Mesodermal cell (in vitro differentiated cells): ENCODE data around the gene CD300C.

Experiments used
- H3K27ac ChIP-seq: 2 replicates; pipeline ENCODE4 v1.7.0; 2013; ENCODE audit warnings: mild to moderate bottlenecking, low read depth, low read length, moderate library complexity; ENCODE audit not compliant: severe bottlenecking
- H3K36me3 ChIP-seq: 2 replicates; pipeline ENCODE4 v1.7.1; 2013; ENCODE audit warnings: mild to moderate bottlenecking, low read length, moderate library complexity; ENCODE audit not compliant: control insufficient read depth, insufficient read depth
- H3K4me1 ChIP-seq: one replicate; pipeline ENCODE4 v1.7.1; 2013; ENCODE audit warnings: mild to moderate bottlenecking, low read length; ENCODE audit not compliant: insufficient read depth, control insufficient read depth, poor library complexity, severe bottlenecking
- H3K4me3 ChIP-seq: 2 replicates; pipeline ENCODE4 v1.7.0; 2013; ENCODE audit warnings: low read length, control low read depth, mild to moderate bottlenecking; ENCODE audit not compliant: insufficient read depth, poor library complexity, severe bottlenecking; ENCODE audit errors: extremely low read depth
- H3K9me3 ChIP-seq: 2 replicates; pipeline ENCODE4 v1.7.1; 2013; ENCODE audit warnings: mild to moderate bottlenecking, low read length, moderate library complexity; ENCODE audit not compliant: control insufficient read depth
- WGBS, 2 experiments: methylation state at CpG; one replicate each; pipeline ENCODE4 v1.1.5; 2013; ENCODE audit warnings: missing lambda C conversion rate in 2 of 2; ENCODE audit not compliant: insufficient coverage in 2 of 2; 5-methylcytosine and 5-hydroxymethylcytosine counted together

Gene CD300C

DNA sequence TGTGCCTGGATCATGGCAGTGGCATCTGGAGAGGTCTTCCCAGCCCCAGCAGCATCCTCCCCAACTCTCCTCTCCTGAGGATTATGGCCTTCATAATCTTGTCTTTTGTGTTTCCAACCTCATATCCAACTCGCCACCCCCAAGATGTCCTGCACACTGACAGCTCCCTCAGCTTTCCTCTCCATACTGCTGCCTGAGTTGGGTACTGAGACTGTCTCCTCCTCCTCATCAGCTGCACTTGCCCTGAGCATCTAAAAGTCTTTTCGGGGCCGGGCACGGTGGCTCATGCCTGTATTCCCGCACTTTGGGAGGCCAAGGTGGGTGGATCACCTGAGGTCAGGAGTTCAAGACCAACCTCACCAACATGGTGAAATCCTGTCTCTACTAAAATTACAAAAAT is 16.7 kb downstream of the CD300C start:
- H3K4me1 ChIP-seq, result no peaks in the 10 kb centered on the region
- no peaks in the 10 kb centered on the region for H3K36me3 ChIP-seq
- H3K4me3 ChIP-seq, result no peak overlapping the region
- 87 to 88% methylated on average over 3 to 5 of the region's 5 CpGs for WGBS, 2 experiments
- H3K27ac ChIP-seq, result no peak overlapping the region
- H3K9me3 ChIP-seq, result no peaks in the 10 kb centered on the region

DNA sequence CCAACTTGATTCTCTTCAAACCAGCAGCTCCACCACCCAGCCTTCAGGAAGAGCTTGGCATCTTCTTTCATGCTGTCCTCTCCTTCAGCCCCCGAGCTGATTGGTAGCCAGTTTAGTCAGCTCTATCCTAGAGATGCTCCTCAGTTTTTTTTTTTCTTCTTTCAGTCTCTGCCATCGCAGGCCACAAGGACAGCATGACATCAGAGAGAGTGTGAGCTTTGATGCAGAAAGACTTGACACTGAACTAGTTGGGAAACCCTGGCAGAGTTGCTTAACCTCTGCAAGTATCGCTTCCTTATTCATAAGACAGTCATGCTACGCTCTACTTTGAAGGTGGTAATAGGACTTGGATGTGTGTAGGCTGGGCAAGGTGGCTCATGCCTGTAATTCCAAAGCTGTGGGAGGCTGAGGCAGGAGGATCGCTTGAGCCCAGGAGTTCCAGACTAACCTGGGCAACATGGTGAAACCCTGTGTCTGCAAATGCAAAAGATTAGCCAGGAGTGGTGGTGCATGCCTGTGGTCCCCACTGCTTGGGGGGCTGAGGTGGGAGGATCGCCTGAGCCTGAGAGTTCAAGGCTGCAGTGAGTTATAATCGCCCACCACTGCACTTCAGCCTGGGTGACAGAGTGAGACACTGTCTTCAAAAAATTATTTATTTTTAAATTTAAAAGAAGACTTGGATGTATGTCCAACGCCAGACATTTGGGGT is 17.3 kb downstream of the CD300C start:
- Histone ChIP-seq H3K4me1 (no peaks in the 10 kb centered on the region), H3K27ac (no peak overlapping the region), H3K36me3 (no peaks in the 10 kb centered on the region), H3K9me3 (no peaks in the 10 kb centered on the region), H3K4me3 (no peak overlapping the region)
- 80 to 88% methylated on average over 3 to 6 of the region's 8 CpGs for WGBS, 2 experiments

DNA sequence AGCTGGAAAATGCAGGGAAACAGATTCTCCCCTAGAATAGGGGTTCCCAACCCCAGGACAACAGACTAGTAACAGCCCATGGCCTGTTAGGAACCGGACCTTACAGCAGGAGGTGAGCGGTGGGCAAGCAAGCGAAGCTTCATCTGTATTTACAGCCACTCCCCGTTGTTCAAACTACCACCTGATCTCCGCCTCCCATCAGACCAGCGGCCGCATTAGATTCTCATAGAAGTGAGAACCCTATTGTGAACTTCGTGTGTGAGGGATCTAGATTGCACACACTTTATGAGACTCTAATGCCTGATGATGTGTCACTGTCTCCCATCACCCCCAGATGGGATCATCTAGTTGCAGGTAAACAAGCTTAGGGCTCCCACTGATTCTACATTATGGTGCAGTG is 18.2 kb downstream of the CD300C start:
- Histone ChIP-seq H3K27ac (no peak overlapping the region), H3K9me3 (no peaks in the 10 kb centered on the region), H3K4me3 (no peak overlapping the region), H3K36me3 (no peaks in the 10 kb centered on the region), H3K4me1 (no peaks in the 10 kb centered on the region)
- WGBS, 2 experiments, result 89 to 93% methylated on average over 3 to 6 of the region's 8 CpGs

DNA sequence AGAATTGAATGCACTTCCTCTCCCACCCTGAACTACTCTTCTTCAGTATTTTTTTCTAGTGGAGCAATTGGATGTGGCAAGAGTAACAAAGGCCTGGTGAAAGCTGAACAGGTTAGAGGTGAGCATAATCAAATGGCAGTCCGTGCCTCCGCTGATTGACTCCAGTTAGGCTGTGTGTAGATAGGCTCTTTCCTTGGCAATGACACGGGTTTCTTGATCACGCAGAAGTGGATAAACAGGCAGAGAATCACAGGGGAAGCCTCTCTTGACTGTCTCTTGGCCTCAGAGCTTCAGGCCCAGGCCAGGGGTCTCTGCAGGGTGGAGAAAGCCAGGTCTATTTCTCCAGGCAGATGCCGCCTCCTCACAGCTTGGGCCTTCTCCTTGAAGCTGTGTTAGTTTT is 18.8 kb downstream of the CD300C start:
- 88 to 92% methylated on average over 4 to 5 of the region's 5 CpGs for WGBS, 2 experiments
- Histone ChIP-seq H3K36me3 (no peaks in the 10 kb centered on the region), H3K27ac (no peak overlapping the region), H3K4me1 (no peaks in the 10 kb centered on the region), H3K9me3 (no peaks in the 10 kb centered on the region), H3K4me3 (no peak overlapping the region)

DNA sequence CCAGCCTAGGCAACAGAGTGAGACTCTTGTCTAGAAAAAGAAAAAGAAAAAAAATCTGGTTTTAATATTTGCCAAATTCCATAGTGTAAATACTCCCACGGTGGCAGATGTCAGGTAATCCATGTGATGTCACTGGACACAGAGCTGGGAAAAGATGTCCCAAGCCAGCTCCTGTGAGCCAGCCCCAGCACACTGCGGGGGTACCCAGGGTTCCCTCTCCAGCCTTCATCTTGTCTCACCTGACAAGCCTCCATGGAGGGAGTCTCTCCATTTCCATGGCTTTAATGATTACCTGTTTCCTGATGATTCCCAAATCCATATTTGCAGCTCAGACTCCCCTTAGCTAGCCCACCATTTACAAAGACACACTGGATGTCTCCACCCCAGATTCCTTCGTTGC is 19.2 kb downstream of the CD300C start:
- Histone ChIP-seq H3K9me3 (no peaks in the 10 kb centered on the region), H3K36me3 (no peaks in the 10 kb centered on the region), H3K4me3 (no peak overlapping the region), H3K27ac (no peak overlapping the region), H3K4me1 (no peaks in the 10 kb centered on the region)
- 77 to 79% methylated on average over 2 of the region's 3 CpGs for WGBS, 2 experiments

DNA sequence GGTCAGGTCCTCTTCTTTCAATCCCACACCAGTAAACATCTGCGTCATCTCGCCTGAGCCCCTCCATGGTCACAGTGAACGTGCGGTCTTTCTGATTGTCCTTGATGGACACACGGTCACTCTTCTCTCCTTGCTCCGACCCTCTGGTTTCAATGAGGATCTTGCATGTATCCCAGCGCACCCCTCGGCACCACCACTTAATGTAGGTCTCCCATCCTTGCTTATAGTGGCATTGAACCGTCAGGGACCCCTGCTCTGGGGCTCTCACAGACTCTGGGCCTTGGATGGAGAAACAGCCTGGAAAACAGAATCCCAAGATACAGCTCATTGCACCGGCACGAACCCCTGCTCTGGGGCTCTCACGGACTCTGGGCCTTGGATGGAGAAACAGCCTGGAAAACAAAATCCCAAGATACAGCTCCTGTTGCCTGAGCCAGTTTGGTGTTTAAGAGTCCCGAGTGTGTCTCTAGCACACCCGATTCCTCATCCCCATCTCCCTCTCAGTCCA is 20.1 kb downstream of the CD300C start:
- Histone ChIP-seq H3K27ac (no peak overlapping the region), H3K36me3 (no peaks in the 10 kb centered on the region), H3K9me3 (no peaks in the 10 kb centered on the region), H3K4me3 (no peak overlapping the region), H3K4me1 (no peaks in the 10 kb centered on the region)
- WGBS, 2 experiments, result 87 to 91% methylated on average over 12 to 14 of the region's 14 CpGs

DNA sequence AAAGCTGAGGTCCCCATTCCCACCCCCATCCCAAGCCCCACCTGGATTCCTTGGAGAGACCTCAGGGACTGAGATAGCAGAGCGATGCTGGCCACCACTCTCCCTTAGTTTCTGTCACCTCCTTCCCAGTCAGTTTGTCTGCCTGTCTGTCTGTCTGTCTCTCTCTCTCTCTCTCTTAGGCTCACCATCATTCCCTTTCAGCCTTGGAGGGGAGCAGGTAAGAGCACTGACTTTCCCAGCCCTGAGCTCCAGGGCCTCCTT is 20.5 kb downstream of the CD300C start:
- WGBS, 2 experiments, result no CpG with 5 or more reads among the region's 1 CpG
- Histone ChIP-seq H3K4me1 (no peaks in the 10 kb centered on the region), H3K9me3 (no peaks in the 10 kb centered on the region), H3K4me3 (no peak overlapping the region), H3K27ac (no peak overlapping the region), H3K36me3 (no peaks in the 10 kb centered on the region)

DNA sequence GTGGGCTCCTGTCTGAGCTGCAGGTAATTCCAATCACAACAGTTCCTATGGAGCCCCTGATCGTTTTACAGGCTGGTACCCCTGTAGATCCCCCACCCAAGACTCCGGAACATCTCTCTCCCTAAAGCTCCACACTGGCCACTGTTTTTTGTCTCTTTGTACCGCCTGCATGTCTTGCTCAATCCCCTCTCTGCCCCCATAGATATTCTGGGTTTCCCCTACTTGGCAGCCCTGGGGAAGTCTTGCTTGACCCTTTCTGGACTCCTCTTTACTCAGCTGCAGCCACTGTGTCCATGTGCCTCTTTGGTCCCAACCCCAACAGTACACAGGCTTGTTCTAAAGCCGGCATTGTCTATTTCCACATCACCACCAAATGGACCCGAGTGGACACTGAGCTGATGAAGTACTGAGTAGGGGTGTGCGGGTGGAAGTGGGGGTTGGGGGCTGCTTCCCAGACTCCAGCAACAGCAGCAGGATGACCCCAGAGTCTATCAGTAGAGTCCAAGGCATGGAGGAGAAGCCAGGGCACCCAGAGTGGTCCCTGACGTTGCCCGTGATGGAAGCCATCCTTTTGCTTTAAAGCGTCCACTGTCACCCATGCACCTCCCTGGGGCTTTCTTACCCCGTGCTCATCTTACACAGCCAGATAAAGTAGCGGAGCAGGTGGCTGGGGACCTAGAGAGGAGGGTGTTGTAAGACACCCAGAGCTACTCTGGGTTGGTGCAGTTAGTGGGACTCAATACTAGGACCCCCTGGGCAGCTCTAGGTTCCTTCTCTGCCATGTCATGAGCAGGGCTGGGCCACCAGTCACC is 21.1 kb downstream of the CD300C start:
- Histone ChIP-seq H3K27ac (no peak overlapping the region), H3K36me3 (no peaks in the 10 kb centered on the region), H3K4me1 (no peaks in the 10 kb centered on the region), H3K4me3 (no peak overlapping the region), H3K9me3 (no peaks in the 10 kb centered on the region)
- WGBS, 2 experiments, result 83 to 91% methylated on average over 4 to 6 of the region's 11 CpGs

DNA sequence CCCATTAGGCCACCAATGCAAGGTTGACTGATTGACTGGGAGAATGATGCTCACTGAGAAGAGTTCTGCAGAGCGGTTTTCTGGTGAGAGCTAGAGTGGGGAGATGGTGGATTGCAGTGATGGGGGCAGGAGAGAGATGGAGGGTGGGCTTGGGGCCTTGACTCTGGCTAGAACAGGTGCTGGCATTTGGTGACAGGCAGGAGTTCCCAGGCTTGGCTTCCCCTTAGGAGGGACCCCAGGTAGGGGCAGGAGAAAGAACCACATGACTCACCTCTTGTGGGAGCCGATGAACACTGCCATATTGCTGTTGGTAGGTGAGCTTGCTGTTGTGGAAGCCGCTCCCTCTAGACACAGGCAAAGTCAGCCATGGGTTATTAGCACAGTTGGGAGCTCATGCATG is 22.6 kb downstream of the CD300C start:
- WGBS, 2 experiments, result 80 to 83% methylated on average over 1 to 2 of the region's 3 CpGs
- H3K27ac ChIP-seq, result no peak overlapping the region
- H3K4me1 ChIP-seq, result no peaks in the 10 kb centered on the region
- peaks cover 4% of the 10 kb centered on the region for H3K9me3 ChIP-seq
- no peak overlapping the region for H3K4me3 ChIP-seq
- no peaks in the 10 kb centered on the region for H3K36me3 ChIP-seq

DNA sequence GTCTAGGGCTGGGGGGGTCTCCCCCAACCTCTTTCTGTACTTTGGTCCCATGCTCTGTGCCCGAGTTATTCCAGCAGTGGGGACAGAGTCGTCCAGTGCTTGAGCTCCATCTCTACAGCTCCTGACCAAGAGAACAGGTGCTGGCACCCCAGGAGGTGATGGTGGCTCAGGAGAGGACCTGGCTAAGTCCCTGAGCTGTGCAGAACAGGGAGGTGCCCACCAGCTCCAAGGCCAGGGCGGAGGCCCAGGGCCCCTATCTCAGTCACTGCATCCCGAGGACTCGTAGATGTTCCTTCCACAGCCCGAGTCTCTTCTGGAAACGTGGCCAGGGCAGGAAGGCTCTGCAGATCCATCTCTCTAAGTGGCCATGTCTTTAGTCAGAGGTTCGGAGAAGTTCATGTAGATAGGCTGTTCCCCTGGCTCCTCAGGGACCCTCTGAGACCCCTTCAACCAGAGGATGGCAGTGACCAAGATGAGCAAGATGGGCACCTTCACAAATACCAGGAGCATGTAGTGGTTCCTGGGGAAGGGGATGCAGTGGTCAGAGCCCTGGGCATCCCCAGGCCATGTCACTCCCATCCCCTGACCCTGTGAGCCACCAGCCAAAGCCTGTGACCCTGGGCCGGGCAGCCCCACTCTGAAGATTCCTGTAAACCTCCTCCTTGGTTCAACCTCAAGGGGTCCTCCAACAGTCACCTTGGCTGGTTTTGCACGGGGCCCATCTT is 23.4 kb downstream of the CD300C start:
- Histone ChIP-seq H3K27ac (no peak overlapping the region), H3K4me3 (no peak overlapping the region), H3K4me1 (no peaks in the 10 kb centered on the region), H3K9me3 (peaks cover 4% of the 10 kb centered on the region), H3K36me3 (no peaks in the 10 kb centered on the region)
- WGBS, 2 experiments, result 66 to 80% methylated on average over 7 to 9 of the region's 10 CpGs
